ENCODE results near the gene PLA2G4E. TPM values are rescaled to one million over a fixed set of nuclear protein-coding genes. Genes with fewer than 3 reads are reported as not detected.

PLA2G4E gene
- total RNA-seq, 1 experiment from 2014 or later, result not detected

GRCh38 chr15:41937568-41937923 lies 83.3 kb downstream of the PLA2G4E start:
- Histone ChIP-seq H3K27ac (no peak overlapping the region), H3K27me3 (replicated peaks) (no peaks in the 10 kb centered on the region), H3K4me1 (replicated peaks) (peaks cover 66% of the 10 kb centered on the region), H3K9me3 (replicated peaks) (no peaks in the 10 kb centered on the region), H3K4me3 (no peak overlapping the region), H3K36me3 (peaks cover 46% of the 10 kb centered on the region)
- DNase-seq (ENCODE audit: low read depth in 1 of 2, low spot score in 2 of 2), result no peak

GRCh38 chr15:41936649-41937567 lies 83.9 kb downstream of the PLA2G4E start:
- Histone ChIP-seq H3K4me1 (replicated peaks) (peaks cover 60% of the 10 kb centered on the region), H3K27ac (no peak overlapping the region), H3K36me3 (peaks cover 40% of the 10 kb centered on the region), H3K9me3 (replicated peaks) (no peaks in the 10 kb centered on the region), H3K27me3 (replicated peaks) (no peaks in the 10 kb centered on the region), H3K4me3 (no peak overlapping the region)
- DNase-seq (ENCODE audit: low read depth in 1 of 2, low spot score in 2 of 2), result no peak

GRCh38 chr15:41936155-41936554 lies 84.7 kb downstream of the PLA2G4E start:
- Histone ChIP-seq H3K27me3 (replicated peaks) (no peaks in the 10 kb centered on the region), H3K36me3 (peaks cover 36% of the 10 kb centered on the region), H3K27ac (no peak overlapping the region), H3K4me3 (no peak overlapping the region), H3K4me1 (replicated peaks) (peaks cover 59% of the 10 kb centered on the region), H3K9me3 (replicated peaks) (no peaks in the 10 kb centered on the region)
- no peak for DNase-seq (ENCODE audit: low read depth in 1 of 2, low spot score in 2 of 2)

- no peaks in the 10 kb centered on the region for H3K27me3 ChIP-seq (replicated peaks)
- H3K9me3 ChIP-seq (replicated peaks), result no peaks in the 10 kb centered on the region
- DNase-seq (ENCODE audit: low read depth in 1 of 2, low spot score in 2 of 2), result no peak
- peaks cover 31% of the 10 kb centered on the region for H3K36me3 ChIP-seq
- H3K4me3 ChIP-seq, result no peak overlapping the region
- H3K4me1 ChIP-seq (replicated peaks), result peaks cover 59% of the 10 kb centered on the region
- H3K27ac ChIP-seq, result no peak overlapping the region
Measured at GRCh38 chr15:41935566-41936020, 85.2 kb downstream of the PLA2G4E start.

- peaks cover 25% of the 10 kb centered on the region for H3K36me3 ChIP-seq
- H3K9me3 ChIP-seq (replicated peaks), result no peaks in the 10 kb centered on the region
- H3K27ac ChIP-seq, result no peak overlapping the region
- H3K4me3 ChIP-seq, result no peak overlapping the region
- H3K4me1 ChIP-seq (replicated peaks), result peaks cover 59% of the 10 kb centered on the region
- DNase-seq (ENCODE audit: low read depth in 1 of 2, low spot score in 2 of 2), result no peak
- H3K27me3 ChIP-seq (replicated peaks), result no peaks in the 10 kb centered on the region
Measured at GRCh38 chr15:41934843-41935242, 86.0 kb downstream of the PLA2G4E start.

- DNase-seq (ENCODE audit: low read depth in 1 of 2, low spot score in 2 of 2), result peak in 1 of 2 experiments; percentile 60
- H3K4me1 ChIP-seq (replicated peaks), result peaks cover 59% of the 10 kb centered on the region
- no peaks in the 10 kb centered on the region for H3K27me3 ChIP-seq (replicated peaks)
- no peak overlapping the region for H3K27ac ChIP-seq
- no peak overlapping the region for H3K4me3 ChIP-seq
- peaks cover 30% of the 10 kb centered on the region for H3K36me3 ChIP-seq
- H3K9me3 ChIP-seq (replicated peaks), result no peaks in the 10 kb centered on the region
Measured at GRCh38 chr15:41933771-41934170, 87.1 kb downstream of the PLA2G4E start.

- Histone ChIP-seq H3K9me3 (replicated peaks) (no peaks in the 10 kb centered on the region), H3K27me3 (replicated peaks) (no peaks in the 10 kb centered on the region), H3K27ac (no peak overlapping the region), H3K4me1 (replicated peaks) (peaks cover 62% of the 10 kb centered on the region), H3K36me3 (peaks cover 32% of the 10 kb centered on the region), H3K4me3 (no peak overlapping the region)
- DNase-seq (ENCODE audit: low read depth in 1 of 2, low spot score in 2 of 2), result no peak
Measured at GRCh38 chr15:41933326-41933725, 87.5 kb downstream of the PLA2G4E start.

GRCh38 chr15:41932511-41933289 lies 88.1 kb downstream of the PLA2G4E start:
- peaks cover 27% of the 10 kb centered on the region for H3K36me3 ChIP-seq
- no peaks in the 10 kb centered on the region for H3K27me3 ChIP-seq (replicated peaks)
- peaks cover 68% of the 10 kb centered on the region for H3K4me1 ChIP-seq (replicated peaks)
- no peak overlapping the region for H3K27ac ChIP-seq
- DNase-seq (ENCODE audit: low read depth in 1 of 2, low spot score in 2 of 2), result no peak
- H3K4me3 ChIP-seq, result no peak overlapping the region
- H3K9me3 ChIP-seq (replicated peaks), result no peaks in the 10 kb centered on the region

GRCh38 chr15:41932101-41932500 lies 88.7 kb downstream of the PLA2G4E start:
- H3K4me3 ChIP-seq, result no peak overlapping the region
- peaks cover 74% of the 10 kb centered on the region for H3K4me1 ChIP-seq (replicated peaks)
- no peak for DNase-seq (ENCODE audit: low read depth in 1 of 2, low spot score in 2 of 2)
- H3K9me3 ChIP-seq (replicated peaks), result no peaks in the 10 kb centered on the region
- H3K27ac ChIP-seq, result no peak overlapping the region
- H3K27me3 ChIP-seq (replicated peaks), result no peaks in the 10 kb centered on the region
- H3K36me3 ChIP-seq, result peaks cover 23% of the 10 kb centered on the region

Other genes starting within 250 kb of the PLA2G4E start
- 5.3 and 12.9 TPM in 2 replicates for gene MAPKBP1, start 246.6 kb downstream of the PLA2G4E start, total RNA-seq (2014; rRNA removed; shearing (Covaris generic))
- gene JMJD7, start 192.9 kb downstream of the PLA2G4E start, total RNA-seq (2014; rRNA removed; shearing (Covaris generic)), result 7.1 and 9.4 TPM in 2 replicates
- gene PLA2G4B, start 182.2 kb downstream of the PLA2G4E start, total RNA-seq (2014; rRNA removed; shearing (Covaris generic)), result 2.2 and 2.7 TPM in 2 replicates
- gene SPTBN5, start 127.0 kb downstream of the PLA2G4E start, total RNA-seq (2014; rRNA removed; shearing (Covaris generic)), result 0.34 and 0.75 TPM in 2 replicates
- gene EHD4, start 48.5 kb downstream of the PLA2G4E start, total RNA-seq (2014; rRNA removed; shearing (Covaris generic)), result 22.7 and 26.8 TPM in 2 replicates
- not detected in 2 replicates for gene PLA2G4D, start 73.5 kb upstream of the PLA2G4E start, total RNA-seq (2014; rRNA removed; shearing (Covaris generic))
- gene PLA2G4F, start 135.6 kb upstream of the PLA2G4E start, total RNA-seq (2014; rRNA removed; shearing (Covaris generic)), result not detected in 2 replicates
- 22.9 and 27.6 TPM in 2 replicates for gene VPS39, start 187.3 kb upstream of the PLA2G4E start, total RNA-seq (2014; rRNA removed; shearing (Covaris generic))